H9 (cell line): Measurements from ENCODE around the gene NAA20. TPM values are rescaled to one million over a fixed set of nuclear protein-coding genes. Genes with fewer than 3 reads are reported as not detected.

ENCODE experiments used
- DNase-seq: peaks from one replicate; pipeline ENCODE4 v3.0.0-alpha.2; 2017
- H2AFZ ChIP-seq: one replicate; pipeline ENCODE4 v1.6.1; 2013; ENCODE audit warnings: mild to moderate bottlenecking, low read length, control low read depth, moderate library complexity
- H2AK5ac ChIP-seq: 2 replicates; pipeline ENCODE4 v1.6.1; 2013; ENCODE audit warnings: low read length, control low read depth, mixed read lengths; ENCODE audit not compliant: insufficient read length
- H2BK120ac ChIP-seq: one replicate; pipeline ENCODE4 v1.6.1; 2013; ENCODE audit warnings: low read depth, mild to moderate bottlenecking, low read length, control low read depth, inconsistent platforms; ENCODE audit not compliant: poor library complexity, severe bottlenecking
- H2BK12ac ChIP-seq: 2 replicates; pipeline ENCODE4 v1.6.1; 2013; ENCODE audit warnings: low read length, control low read depth, mixed read lengths, low read depth; ENCODE audit not compliant: insufficient read length
- H2BK15ac ChIP-seq: 2 replicates; pipeline ENCODE4 v1.6.1; 2013; ENCODE audit warnings: low read depth, low read length, control low read depth
- H2BK20ac ChIP-seq: one replicate; pipeline ENCODE4 v1.6.1; 2013; ENCODE audit warnings: low read depth, mild to moderate bottlenecking, low read length, control low read depth, inconsistent platforms; ENCODE audit not compliant: poor library complexity, severe bottlenecking
- H2BK5ac ChIP-seq: 2 replicates; pipeline ENCODE4 v1.6.1; 2013; ENCODE audit warnings: low read length, control low read depth, mixed read lengths; ENCODE audit not compliant: insufficient read length
- H3K14ac ChIP-seq: 2 replicates; pipeline ENCODE4 v1.6.1; 2013; ENCODE audit warnings: low read length, control low read depth; ENCODE audit not compliant: insufficient read depth
- H3K18ac ChIP-seq: 2 replicates; pipeline ENCODE4 v1.6.1; 2013; ENCODE audit warnings: low read depth, mild to moderate bottlenecking, mixed read lengths, low read length, control low read depth; ENCODE audit not compliant: insufficient read length
- H3K23ac ChIP-seq: 2 replicates; pipeline ENCODE4 v1.6.1; 2013; ENCODE audit warnings: low read length, control low read depth, mixed read lengths, low read depth; ENCODE audit not compliant: insufficient read length
- H3K23me2 ChIP-seq: 2 replicates; pipeline ENCODE4 v1.6.1; 2013; ENCODE audit warnings: low read depth, mild to moderate bottlenecking, mixed read lengths, low read length, control low read depth; ENCODE audit not compliant: insufficient read length, poor library complexity, severe bottlenecking
- H3K27ac ChIP-seq: 2 replicates; pipeline ENCODE4 v1.5.1; 2013; ENCODE audit warnings: low read length, control low read depth, mixed read lengths, low read depth; ENCODE audit not compliant: insufficient read length
- H3K27me3 ChIP-seq: 2 replicates; pipeline ENCODE4 v1.6.1; 2013; ENCODE audit warnings: low read length, control low read depth, inconsistent platforms; ENCODE audit not compliant: insufficient read depth
- H3K4ac ChIP-seq: 2 replicates; pipeline ENCODE4 v1.6.1; 2013; ENCODE audit warnings: low read depth, mild to moderate bottlenecking, control low read depth, inconsistent platforms, low read length, moderate library complexity
- H3K4me1 ChIP-seq: 2 replicates; pipeline ENCODE4 v1.6.1; 2013; ENCODE audit warnings: low read length, control low read depth, inconsistent platforms; ENCODE audit not compliant: insufficient read depth
- H3K4me2 ChIP-seq: 2 replicates; pipeline ENCODE4 v1.6.1; 2013; ENCODE audit warnings: low read length, control low read depth, mixed read lengths; ENCODE audit not compliant: insufficient read length, insufficient read depth
- H3K56ac ChIP-seq: 2 replicates; pipeline ENCODE4 v1.6.1; 2013; ENCODE audit warnings: low read depth, mild to moderate bottlenecking, mixed read lengths, low read length, control low read depth; ENCODE audit not compliant: insufficient read length
- H3K79me1 ChIP-seq: 2 replicates; pipeline ENCODE4 v1.6.1; 2013; ENCODE audit warnings: low read depth, mild to moderate bottlenecking, moderate library complexity, low read length, control low read depth, inconsistent platforms; ENCODE audit not compliant: insufficient read depth, poor library complexity, severe bottlenecking
- H3K79me2 ChIP-seq: 2 replicates; pipeline ENCODE4 v1.6.1; 2013; ENCODE audit warnings: low read length, control low read depth, inconsistent platforms; ENCODE audit not compliant: insufficient read depth
- H3K9ac ChIP-seq: 2 replicates; pipeline ENCODE4 v1.6.1; 2013; ENCODE audit warnings: low read length, control low read depth, mixed read lengths; ENCODE audit not compliant: insufficient read length; ENCODE audit errors: extremely low read depth
- H3K9me3 ChIP-seq: one replicate; pipeline ENCODE4 v1.6.1; 2013; ENCODE audit warnings: low read depth, low read length, inconsistent platforms; ENCODE audit not compliant: control insufficient read depth
- H3T11ph ChIP-seq: one replicate; pipeline ENCODE4 v1.6.1; 2013; ENCODE audit warnings: mild to moderate bottlenecking, low read length, control low read depth, inconsistent platforms
- H4K20me1 ChIP-seq: one replicate; pipeline ENCODE4 v1.6.1; 2013; ENCODE audit not compliant: control insufficient read depth, insufficient read length, insufficient read depth
- H4K5ac ChIP-seq: 2 replicates; pipeline ENCODE4 v1.6.1; 2013; ENCODE audit warnings: low read depth, mild to moderate bottlenecking, mixed read lengths, low read length, control low read depth; ENCODE audit not compliant: insufficient read length
- H4K8ac ChIP-seq: replicated peaks from 2 replicates; pipeline ENCODE4 v1.6.1; 2013; ENCODE audit warnings: low read length, control low read depth, mixed read lengths, low read depth; ENCODE audit not compliant: insufficient read length
- H4K91ac ChIP-seq: 2 replicates; pipeline ENCODE4 v1.6.1; 2013; ENCODE audit warnings: low read depth, mild to moderate bottlenecking, moderate library complexity, mixed read lengths, low read length, control low read depth; ENCODE audit not compliant: insufficient read length
- H3K27ac Mint-ChIP-seq, 3 experiments: 2 replicates in 2 of 3; 3 replicates in 1 of 3; pipeline ENCODE4 v1.8.0; 2020 to 2021; ENCODE audit warnings: mixed read lengths in 3 of 3, mild to moderate bottlenecking in 1 of 3, moderate library complexity in 1 of 3
- H3K27me3 Mint-ChIP-seq: 2 replicates; pipeline ENCODE4 v1.8.0; 2021; ENCODE audit warnings: low read depth, mild to moderate bottlenecking, moderate library complexity, mixed read lengths
- H3K36me3 Mint-ChIP-seq, 3 experiments: 2 replicates in 2 of 3; 3 replicates in 1 of 3; pipeline ENCODE4 v1.8.0; 2020 to 2021; ENCODE audit warnings: low read depth in 3 of 3, mixed read lengths in 3 of 3; ENCODE audit not compliant: insufficient read depth in 1 of 3
- H3K4me1 Mint-ChIP-seq, 2 experiments: 2 replicates each; pipeline ENCODE4 v1.8.0; 2020; ENCODE audit warnings: mixed read lengths in 2 of 2
- H3K4me3 Mint-ChIP-seq, 2 experiments: 2 replicates in 1 of 2; 3 replicates in 1 of 2; pipeline ENCODE4 v1.8.0; 2020 to 2021; ENCODE audit warnings: mild to moderate bottlenecking in 2 of 2, mixed read lengths in 2 of 2, moderate library complexity in 1 of 2
- H3K9me3 Mint-ChIP-seq, 2 experiments: 2 replicates in 1 of 2; 3 replicates in 1 of 2; pipeline ENCODE4 v1.8.0; 2020; ENCODE audit warnings: mild to moderate bottlenecking in 2 of 2, mixed read lengths in 2 of 2, moderate library complexity in 1 of 2
- WGBS: extraction: QIAGEN DNeasy Blood & Tissue Kit; methylation state at CpG from one replicate; pipeline ENCODE4 v1.1.7; 2013; ENCODE audit warnings: missing lambda C conversion rate, low lambda C conversion rate, mixed read lengths; ENCODE audit not compliant: insufficient read length; ENCODE audit errors: extremely low coverage; 5-methylcytosine and 5-hydroxymethylcytosine counted together
- total RNA-seq: library from RNA; stranded (reverse); gene quantifications from 2 replicates; pipeline ENCODE4 v1.2.1, GENCODE V29; 2021
- TF ChIP-seq, protein P1 (sequence below): fragments of 200-600 bp; sonication (generic); conservative IDR thresholded peaks from 3 replicates; pipeline ENCODE4 v1.8.0; 2021; ENCODE audit warnings: antibody characterized with exemption, mild to moderate bottlenecking

NAA20 gene
- total RNA-seq, 1 experiment from 2014 or later, result 48.1 TPM

- no peak overlapping the region for H4K91ac ChIP-seq
- H3K36me3 Mint-ChIP-seq, result no peaks in the 10 kb centered on the region
- H3T11ph ChIP-seq, result no peak overlapping the region
- no peak overlapping the region for H3K23ac ChIP-seq
- no peak overlapping the region for H2AFZ ChIP-seq
- no peak overlapping the region for H4K8ac ChIP-seq
- peaks cover 15 to 16% of the 10 kb centered on the region in 2 experiments for H3K4me1 Mint-ChIP-seq
- no peak overlapping the region for H3K9ac ChIP-seq
- H2BK15ac ChIP-seq, result no peak overlapping the region
- no peak overlapping the region for H4K5ac ChIP-seq
- H3K79me2 ChIP-seq, result no peaks in the 10 kb centered on the region
- peaks cover 2% of the 10 kb centered on the region for H3K27me3 Mint-ChIP-seq
- H2BK5ac ChIP-seq, result no peak overlapping the region
- H3K4me3 Mint-ChIP-seq, result no peak overlapping the region
- H3K4me1 ChIP-seq, result peaks cover under 1% of the 10 kb centered on the region; the same call in 1 of the 2 replicates
- no peak overlapping the region for H2BK12ac ChIP-seq
- H3K79me1 ChIP-seq, result no peaks in the 10 kb centered on the region
- H3K27ac Mint-ChIP-seq, result no peak overlapping the region
- no peaks in the 10 kb centered on the region for H4K20me1 ChIP-seq
- WGBS, result no CpG with 5 or more reads among the region's 15 CpGs
- no peak overlapping the region for H3K4me2 ChIP-seq
- no peak overlapping the region for H3K18ac ChIP-seq
- no peaks in the 10 kb centered on the region for H3K9me3 ChIP-seq
- H2BK120ac ChIP-seq, result no peak overlapping the region
- H3K56ac ChIP-seq, result no peak overlapping the region
- H2AK5ac ChIP-seq, result no peak overlapping the region
- H3K27ac ChIP-seq, result no peak overlapping the region
- DNase-seq, result no peak
- no peak overlapping the region for H3K14ac ChIP-seq
- H3K23me2 ChIP-seq, result no peaks in the 10 kb centered on the region
- TF ChIP-seq, protein P1, sequence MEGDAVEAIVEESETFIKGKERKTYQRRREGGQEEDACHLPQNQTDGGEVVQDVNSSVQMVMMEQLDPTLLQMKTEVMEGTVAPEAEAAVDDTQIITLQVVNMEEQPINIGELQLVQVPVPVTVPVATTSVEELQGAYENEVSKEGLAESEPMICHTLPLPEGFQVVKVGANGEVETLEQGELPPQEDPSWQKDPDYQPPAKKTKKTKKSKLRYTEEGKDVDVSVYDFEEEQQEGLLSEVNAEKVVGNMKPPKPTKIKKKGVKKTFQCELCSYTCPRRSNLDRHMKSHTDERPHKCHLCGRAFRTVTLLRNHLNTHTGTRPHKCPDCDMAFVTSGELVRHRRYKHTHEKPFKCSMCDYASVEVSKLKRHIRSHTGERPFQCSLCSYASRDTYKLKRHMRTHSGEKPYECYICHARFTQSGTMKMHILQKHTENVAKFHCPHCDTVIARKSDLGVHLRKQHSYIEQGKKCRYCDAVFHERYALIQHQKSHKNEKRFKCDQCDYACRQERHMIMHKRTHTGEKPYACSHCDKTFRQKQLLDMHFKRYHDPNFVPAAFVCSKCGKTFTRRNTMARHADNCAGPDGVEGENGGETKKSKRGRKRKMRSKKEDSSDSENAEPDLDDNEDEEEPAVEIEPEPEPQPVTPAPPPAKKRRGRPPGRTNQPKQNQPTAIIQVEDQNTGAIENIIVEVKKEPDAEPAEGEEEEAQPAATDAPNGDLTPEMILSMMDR, result no peak
- no peaks in the 10 kb centered on the region; the same call in 1 of the 2 replicates for H3K27me3 ChIP-seq
- no peak overlapping the region for H2BK20ac ChIP-seq
- no peak overlapping the region for H3K4ac ChIP-seq
- no peaks in the 10 kb centered on the region for H3K9me3 Mint-ChIP-seq
Observed at GRCh38 chr20:20073801-20074371, 56.7 kb downstream of the NAA20 start.
